HG03175 (cell line): ENCODE results near the gene USE1.

ENCODE experiments used
- ATAC-seq: cut with Tn5 transposase; IDR thresholded peaks from one replicate; pipeline ENCODE4 v1.9.1; 2021; ENCODE audit warnings: mild to moderate bottlenecking, moderate library complexity; ENCODE audit not compliant: unreplicated experiment

The USE1 gene

DNA sequence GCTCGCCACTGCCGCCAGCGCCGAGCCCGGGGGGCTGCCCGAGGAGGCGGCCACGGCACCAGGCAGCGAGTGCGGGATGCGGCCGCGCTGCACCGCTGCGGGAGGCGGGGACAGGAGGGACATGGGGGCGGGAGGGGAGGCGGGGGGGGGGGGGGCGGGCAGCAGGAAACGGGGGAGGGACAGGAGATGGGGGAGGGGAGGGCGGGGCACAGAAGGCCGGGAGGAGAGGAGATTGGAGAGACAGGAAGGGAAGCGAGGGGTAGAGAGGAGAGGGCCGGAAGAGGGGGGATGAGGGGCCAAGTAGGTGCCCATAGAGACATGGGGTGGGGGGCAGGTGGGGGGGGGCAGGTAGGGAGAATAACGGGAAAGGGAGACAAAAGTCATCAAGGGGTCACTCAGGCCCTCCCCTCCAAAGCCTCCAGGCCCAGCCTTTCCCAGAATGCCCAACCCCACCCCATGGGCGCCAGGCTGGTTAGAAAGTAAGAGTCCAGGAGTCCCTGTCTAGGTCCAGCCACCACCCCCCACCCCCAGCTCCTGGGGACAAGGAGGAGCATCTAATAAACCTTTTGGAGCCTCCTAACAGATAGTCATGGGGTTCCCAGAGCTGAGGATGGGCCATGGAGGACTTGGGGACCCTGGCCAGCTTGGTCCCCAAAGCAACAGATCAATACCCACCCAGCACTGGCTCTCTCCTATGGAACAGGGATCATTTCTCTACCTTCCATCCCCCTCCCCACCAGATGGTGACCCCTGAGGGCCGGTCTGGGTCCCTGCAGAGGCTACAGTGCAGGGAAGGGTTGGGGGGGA lies 21.0 kb downstream of the USE1 start:
- ATAC-seq = peak; percentile 29

DNA sequence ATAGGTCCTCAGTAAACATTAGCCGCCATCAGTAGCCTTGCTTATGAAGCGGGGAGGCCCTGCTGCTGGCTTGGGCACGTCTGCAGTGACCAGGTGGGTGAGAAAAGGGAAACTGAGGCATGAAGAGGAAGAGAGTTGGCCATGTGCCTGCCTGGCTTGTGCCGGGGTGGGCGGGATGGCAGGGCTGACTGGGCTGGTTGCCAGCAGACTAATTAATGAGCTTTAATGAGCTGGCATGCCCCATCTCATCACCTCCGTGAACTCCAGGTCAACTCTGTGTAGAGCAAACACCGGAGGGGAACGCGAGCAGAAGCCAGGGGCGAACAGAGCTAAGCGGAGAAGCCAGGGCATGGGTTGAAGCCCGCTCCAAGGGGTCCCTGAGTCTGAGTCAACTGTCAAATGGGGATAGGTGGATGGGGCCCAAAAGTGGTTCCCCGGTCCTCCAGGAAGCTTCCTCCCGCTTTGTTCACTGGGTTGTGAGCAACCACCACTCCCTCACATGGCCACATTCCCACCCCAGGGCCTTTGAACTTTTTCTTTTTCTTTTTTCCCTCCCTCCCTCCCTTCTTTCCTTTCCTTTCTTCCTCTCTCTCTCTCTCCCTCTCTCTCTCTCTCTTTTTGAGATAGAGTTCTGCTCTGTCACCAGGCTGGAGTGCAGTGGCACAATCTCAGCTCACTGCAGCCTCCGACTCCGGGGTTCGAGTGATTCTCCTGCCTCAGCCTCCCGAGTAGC lies 21.8 kb downstream of the USE1 start:
- no peak for ATAC-seq

DNA sequence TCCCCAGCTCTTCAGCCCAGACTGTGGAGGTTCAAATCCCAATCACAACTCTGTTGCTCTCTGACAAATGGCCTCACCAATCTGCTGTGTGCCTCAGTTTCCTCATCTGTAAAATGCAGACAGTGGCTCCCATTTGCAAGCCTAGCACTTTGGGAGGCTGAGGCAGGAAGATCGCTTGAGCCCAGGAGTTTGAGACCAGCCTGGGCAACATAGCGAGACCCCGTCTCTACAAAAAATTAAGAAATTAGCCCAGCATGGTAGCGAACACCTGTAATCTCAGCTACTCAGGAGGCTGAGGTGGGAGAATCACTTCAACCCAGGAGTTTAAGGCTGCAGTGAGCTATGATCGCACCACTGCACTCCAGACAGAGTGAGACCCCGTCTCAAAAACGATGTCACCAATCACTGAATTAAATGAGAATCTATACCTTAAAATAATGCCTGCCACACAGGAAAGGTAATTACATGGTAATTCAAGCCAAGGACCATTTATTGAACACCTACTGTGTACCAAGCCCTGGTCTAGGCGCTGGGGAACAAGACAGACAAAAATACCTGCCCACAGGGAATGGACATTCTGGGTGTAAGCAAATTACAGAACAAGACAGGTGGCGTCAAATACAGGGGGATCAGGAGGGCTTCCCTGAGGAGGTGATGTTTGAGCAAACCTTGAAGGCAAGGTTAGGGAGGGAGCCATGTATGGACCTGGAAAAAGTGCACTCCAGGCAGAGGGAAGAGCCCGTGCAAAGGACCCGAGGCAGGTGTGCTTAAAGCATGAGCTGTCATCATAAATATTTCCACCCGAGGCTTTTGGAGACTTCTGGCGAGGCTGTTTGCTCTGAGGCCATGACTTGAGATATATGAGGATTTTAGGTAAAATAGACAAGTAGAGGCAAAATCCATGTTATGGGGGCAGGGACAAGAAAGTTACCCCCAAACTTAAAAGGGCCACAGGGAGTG lies 22.9 kb downstream of the USE1 start:
- no peak for ATAC-seq

DNA sequence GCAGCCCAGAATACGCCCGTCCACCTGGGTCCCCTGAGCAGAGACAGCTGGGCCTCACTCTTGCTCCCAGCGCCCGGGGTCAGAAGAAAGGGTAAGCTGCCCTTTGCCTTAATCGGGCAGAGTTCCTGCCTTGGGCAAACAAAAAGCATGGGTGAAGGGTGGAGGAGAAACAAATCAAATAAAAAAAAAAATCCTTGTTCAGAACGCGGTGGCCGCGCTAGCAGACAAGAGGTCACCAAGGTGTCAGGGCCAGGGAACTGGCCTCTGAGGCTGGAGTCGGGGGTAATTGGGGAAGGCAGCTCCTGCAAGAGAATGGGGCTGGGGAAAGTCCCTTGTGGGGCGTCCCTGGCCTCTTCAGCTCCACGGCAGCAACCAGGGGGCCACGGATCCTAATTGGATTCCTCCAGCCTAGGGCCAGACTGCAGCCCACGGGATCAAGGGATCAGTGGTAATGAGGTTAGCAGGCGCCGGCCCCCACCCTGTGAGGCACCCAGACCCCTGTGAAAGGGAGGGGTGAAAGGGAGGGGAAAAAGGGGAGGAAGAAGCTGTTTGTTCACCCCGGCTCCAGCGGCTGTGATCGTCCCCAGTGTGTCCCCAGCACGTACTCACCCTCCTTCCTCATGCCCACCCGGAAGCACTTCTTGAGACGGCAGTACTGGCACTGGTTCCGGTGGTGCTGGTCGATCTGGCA lies 25.1 kb downstream of the USE1 start:
- ATAC-seq = no peak

DNA sequence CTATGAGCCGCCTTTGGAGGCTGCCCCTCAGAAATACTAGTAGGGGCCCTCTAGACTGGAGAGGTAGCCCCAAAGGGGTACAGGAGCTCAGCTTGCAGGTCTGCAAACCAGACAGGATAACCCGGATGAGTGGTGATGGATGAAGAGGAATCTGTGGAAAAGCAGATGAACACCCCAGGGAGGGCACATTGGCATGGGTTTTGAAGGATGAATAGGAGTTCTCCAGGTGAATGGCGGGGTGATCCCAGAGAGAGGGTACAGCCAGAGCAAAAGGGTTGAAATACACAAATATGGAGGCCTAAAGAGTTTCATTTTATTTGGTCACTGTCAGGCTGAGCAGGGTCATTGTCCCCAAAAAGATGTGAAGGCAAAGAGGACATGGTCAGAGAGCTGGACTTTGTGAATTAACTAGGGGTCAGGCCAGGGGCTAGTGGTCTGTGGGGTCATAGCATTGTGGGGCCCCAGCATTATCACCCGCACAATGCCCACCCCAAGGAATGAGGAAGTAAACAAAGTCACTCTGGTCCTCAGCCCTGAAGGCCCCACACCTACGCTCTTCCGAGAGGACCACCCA lies 25.8 kb downstream of the USE1 start:
- ATAC-seq = no peak

DNA sequence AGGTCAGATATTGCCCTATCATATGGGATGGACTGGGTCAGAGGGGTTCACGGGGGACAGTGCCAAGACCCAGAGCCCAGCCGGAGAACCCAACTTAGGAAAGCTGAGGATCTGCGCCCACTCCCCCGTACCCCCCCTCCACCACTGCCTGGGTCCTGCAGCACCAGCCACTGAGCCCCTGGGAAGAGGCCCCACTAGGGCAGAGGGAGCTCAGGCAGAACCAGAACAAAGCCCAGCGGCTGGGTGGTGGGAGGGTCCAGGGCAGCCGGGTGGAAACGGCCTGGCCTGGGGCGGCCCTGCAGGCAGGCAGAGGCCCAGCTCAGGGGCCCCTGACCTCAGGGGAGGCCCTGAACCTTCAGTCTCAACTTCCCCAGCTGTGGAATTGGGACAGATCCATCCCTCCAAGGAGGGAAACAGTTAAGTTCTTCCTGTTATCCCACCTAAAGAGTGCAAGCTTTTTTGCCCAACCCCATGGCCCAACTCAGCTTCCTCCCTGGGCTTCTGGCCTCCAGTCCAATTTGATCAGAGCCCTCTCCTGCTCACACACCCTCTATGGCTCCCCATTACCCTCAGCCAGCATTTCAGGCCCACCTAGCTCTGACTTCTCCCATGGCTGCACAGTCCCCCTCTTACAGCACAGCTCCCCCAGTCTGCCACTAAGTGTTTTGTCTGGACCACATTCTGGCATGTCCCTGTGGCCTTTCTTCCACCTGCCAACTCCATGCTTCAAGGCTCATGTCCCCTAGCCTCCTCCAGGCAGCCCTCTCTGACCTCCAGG lies 27.5 kb downstream of the USE1 start:
- no peak for ATAC-seq

DNA sequence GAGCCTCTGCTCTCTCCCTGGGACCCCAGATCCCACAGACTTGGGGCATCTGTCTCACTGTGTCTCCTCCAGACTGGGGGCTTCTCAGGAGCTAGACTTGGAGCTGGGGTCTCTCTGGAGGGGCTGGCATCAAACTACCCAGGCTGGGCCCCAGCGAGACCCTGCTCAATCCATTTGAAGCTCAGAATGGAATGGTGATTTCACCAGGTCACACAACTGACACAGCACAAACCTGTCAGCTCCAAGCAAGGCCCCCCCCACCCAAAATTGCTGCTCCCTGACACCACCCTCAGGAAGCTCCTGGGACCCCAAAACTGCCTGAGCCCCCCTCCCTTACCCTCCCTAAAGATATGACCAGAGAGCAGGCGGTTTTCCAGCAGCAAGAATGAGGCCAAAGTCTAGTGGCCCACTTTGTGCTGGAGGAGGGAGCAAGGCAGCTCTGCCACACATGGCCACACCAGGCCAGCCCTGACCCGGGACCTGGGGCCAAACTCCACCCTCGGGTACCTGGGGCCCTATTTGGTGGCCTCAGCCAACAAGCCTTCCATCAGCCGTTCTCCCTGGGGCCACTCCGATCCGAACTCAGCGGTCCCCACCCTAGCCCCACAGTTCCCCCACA lies 28.2 kb downstream of the USE1 start:
- no peak for ATAC-seq

DNA sequence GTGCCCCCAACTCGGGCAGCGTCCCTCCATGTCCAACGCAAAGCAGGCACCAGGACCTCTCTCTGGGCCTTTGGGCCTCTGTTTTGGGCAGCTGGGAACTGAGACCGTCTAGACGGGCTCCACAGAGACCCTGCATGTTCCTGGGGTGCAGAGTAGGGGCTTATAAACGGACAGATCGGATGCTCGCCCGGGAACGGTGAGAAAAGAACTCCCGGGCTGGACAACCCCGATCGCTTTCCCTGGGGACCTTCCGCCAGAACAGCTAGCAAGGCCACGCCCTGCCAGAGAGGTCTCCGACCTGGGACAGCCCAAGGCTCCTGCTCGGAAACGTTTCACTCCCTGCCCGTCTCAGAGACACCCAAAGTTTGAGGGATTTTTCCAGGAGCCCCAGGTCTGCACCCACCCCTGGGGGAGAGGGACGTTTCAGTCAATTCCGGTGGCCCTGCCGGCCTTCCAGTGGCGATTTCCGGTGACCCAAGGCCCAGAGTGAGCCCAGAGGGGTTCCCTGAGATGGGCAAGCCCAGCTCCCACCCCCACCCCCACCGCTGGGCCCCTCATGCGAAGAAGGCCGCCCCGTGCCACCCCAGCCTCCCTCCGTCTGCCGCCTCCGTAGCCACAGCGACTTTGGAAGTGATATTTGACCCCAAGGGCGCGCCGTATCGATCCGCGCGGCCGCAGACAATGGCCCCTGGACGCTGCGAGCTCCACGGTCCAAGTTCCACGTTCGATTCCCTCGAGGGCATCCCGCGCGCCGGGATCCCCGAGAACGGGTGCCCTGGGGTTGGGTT lies 28.9 kb downstream of the USE1 start:
- ATAC-seq = no peak

DNA sequence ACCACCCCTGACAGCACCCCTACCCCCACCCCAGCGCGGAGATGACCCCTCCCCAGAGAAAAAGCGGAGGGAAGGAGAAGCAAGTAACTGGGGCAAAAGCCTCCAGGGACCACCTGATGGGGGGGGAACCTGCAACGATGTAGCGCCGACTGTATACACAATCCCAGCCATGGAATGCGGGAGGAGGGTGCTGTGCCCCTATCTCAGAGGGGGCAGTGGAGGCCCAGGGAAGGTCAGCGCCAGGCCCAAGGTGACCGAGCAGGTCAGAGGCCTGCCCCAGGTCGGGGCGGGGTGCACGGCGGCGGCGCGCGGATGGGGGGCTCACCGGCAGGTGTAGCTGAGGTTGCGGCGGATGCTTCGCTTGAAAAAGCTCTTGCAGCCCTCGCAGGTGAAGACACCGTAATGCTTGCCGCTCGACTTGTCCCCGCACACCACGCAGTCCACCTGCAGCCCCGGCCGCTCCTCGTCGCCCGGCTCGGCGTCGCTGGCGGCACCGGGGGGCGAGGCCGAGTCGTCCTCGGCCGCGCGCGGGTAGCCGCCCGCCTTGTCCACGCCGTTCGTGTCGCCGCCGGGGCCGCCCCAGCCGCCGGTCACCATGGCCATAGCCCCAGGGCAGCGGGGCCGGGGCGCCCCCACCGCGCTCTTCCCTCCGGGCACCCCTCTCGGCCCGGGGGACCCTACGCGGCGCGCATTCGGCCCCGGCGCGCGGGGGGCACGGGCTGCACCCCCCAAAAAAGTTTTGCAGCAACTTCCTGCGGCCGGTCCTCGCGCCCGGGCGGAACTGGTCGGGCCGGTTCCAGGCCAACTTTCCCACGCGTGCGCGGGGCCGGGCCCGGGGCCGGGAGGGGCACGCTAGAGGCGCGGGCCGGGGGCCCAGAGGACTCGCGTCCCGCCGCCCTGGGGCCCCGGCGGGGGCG lies 29.7 kb downstream of the USE1 start:
- ATAC-seq = peak; percentile 15

DNA sequence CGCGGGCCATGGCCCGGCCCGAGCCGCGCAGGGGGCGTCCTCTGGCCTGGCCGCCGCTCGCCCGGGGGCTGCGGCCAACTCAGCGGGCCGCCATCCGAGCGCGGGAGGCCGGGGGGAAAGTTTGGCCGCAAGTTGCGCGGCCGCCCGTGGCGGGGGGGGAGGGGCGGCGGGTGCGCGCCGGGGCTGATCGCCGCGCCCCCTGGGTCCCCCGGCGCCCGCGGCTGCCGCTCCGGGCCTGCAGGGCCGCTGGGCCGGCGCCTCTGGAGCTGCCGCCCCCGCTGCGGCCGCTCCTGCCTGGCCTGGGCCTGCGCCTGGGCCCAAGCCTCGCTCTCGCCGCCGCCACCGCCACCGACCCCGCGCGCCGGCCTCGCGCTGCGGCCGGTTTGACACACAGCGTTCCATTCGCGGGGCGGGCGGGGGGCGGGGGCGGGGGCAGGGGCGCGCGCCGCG lies 30.4 kb downstream of the USE1 start, which contains the start of gene NR2F6:
Gene NR2F6, minus strand, starts transcription at position 385 of the 450 bp plus-strand sequence. CDS start 699 bp downstream, outside the sequence.
- ATAC-seq = no peak

DNA sequence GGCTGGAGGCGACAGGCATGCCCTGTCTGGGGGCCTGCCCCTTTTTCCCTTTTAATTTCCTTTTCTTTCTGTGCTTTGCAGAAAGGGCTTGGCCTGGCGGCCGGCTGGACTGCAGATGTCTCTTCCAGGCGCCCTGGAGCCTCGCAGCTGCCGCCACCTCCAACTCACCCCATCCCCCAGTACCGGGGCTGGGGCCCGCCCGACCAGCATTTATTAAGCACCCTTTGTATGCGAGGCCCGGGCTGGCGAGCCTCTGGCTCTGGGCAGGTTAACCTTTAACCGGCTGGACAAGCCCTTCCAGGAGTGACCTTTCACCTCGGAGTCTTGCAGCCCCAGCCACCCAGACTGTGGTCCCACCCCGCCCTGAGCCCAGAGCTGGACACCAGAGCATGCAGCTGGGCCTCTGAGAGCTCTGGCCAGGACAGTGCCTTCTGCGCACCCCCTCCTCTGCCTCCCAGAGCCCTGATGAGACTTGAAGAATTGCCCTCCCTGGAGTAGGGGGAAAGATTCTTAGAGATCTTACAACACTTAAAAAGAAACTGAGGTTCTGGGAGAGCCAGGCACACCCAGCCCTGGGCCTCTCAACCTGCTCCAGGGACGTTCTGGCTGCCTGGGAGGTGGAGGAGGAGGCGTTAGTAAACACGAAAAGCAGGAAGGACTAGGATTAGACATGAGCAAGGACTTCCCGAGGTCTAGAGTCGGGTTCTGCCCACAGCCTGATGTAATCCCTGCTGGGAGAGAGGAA lies 31.7 kb downstream of the USE1 start:
- no peak for ATAC-seq

DNA sequence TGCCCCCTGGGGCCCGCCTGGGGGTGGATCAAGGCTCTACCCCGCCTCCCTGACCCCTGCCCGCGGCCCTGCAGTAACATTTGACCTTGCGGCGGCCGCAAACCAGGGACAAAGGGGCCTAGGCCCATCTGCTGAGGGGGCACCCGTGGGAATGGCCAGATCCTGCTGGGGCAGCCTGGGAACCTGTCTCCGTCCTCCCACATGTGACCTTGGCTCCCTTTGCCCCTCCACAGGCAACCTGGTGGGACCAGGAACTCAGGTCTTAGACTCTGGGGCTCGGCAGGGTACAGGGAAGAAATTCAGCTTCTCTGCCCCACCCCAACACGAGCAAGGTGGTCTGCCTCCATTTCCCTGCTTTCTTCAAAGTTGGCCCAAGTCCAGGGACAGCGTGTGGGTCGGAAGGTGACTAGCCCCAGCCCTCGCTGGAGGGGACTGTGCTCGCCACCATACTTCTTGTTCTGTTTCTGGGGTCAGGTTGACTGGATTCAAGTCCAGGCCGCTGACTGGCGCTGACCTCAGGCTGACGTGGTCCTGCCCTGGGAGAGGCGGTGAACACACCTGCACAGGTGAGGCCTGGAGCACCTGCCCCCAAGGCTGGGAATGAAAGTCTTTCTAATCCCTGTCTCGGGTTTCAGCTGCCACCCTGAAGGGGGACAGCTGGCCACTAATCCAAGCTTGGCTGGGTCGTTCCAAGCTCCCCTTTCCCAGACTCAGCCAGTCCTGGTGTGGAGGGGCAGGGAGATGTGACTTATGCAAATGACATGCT lies 33.0 kb downstream of the USE1 start:
- ATAC-seq = no peak

DNA sequence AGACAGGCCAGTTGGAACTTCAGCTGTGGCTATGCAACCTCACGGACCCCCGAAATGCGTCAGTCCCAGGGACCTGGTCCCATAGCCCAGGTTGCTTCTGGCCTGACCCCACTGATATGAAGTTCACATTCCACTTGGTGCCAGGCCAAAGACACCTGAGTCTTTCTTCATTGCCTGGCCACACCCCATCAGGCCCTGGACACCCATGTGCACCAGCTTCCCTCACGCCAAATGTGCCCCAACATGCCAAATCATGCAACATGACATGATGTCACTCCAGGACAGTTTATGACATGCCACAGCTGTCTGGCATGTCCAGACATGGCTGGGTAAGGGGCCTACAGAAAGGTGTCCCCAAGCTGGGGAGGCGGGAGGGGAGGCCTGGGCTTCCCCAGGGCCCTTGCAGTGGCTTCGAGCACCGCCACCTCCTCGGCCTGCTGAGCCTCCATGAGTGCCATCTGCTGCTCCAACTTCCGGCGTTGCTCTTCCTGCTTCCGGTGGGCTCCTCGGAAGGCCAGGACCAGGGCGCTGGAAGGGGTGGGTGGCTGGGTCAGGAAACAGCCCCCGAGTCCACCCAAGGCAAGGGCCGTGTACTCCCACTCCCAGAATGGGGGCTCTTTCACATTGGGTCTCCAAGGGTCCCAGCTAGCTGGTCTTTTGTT lies 34.9 kb downstream of the USE1 start:
- no peak for ATAC-seq

DNA sequence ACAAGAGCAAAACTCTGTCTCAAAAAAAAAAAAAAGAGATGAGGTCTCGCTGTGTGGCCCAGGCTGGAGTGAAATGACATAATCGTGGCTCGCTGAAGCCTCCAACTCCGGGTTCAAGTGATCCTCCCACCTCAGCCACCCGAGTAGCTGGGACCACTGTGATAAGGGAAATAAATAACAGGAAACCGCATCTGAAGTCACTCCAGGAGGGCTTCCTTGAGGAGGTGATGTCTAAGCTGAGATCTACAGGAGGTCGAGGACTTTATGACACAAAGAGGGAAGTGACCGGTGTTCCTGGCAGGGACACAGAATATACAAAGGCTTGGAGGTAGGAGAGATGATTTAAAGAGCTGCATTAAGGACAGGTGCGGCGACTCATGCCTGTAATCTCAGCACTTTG lies 39.5 kb downstream of the USE1 start:
- no peak for ATAC-seq

DNA sequence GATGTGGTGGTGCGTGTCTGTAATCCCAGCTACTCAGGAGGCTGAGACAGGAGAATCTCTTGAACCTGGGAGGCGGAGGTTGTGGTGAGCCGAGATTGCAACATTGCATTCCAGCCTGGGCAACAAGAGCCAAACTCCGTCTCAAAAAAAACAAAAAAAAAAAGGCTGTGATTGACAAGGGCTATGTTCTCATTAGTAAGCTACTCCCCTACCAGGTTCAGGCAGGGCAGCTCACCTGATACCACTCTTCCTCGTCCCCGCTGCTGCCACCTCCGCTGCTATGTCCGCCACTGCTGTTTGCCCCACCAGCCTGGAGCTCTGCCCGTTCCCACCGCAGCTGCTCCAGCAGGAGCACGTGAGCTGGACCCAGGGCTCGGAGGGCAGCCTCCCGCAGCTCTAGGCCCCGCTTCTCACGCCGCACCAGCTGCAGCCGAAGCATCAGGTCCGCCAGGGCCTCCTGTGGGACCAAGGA lies 40.0 kb downstream of the USE1 start:
- ATAC-seq = no peak
